H1 (cell line): ENCODE data around the gene CACNA2D3. TPM values are rescaled to one million over a fixed set of nuclear protein-coding genes. Genes with fewer than 3 reads are reported as not detected.

Experiments used
- CTCF ChIA-PET: fragments of 300-600 bp; sonication (Branson Sonifier 250); formaldehyde crosslinking; loops from one replicate; lab custom pipeline; 2021; ENCODE audit not compliant: partially characterized antibody; lab: Charles Lee
- POLR2A ChIA-PET: fragments of 300-600 bp; sonication (Branson Sonifier 250); formaldehyde crosslinking; loops from one replicate; lab custom pipeline; 2021; ENCODE audit warnings: inconsistent platforms; ENCODE audit not compliant: partially characterized antibody; lab: Charles Lee
- DNase-seq, 2 experiments: peaks; one replicate each; pipeline versions ENCODE4 v3.0.0 to v3.0.0-alpha.2; 2010 to 2022; ENCODE audit warnings: low spot score in 2 of 2, low read depth in 1 of 2, mixed read lengths in 1 of 2
- FAIRE-seq: peaks from 2 replicates; lab custom pipeline; 2011; peaks lifted over from hg19 to GRCh38; lab: Jason Lieb, UNC
- H2AFZ ChIP-seq: 2 replicates; pipeline ENCODE4 v1.8.1; 2012; ENCODE audit warnings: low read length, inconsistent platforms
- H2AK5ac ChIP-seq: 2 replicates; pipeline ENCODE4 v1.6.1; 2013; ENCODE audit warnings: low read depth, low read length
- H2BK120ac ChIP-seq: replicated peaks from 2 replicates; pipeline ENCODE3; 2013; ENCODE audit warnings: low read depth, low read length, inconsistent platforms
- H2BK12ac ChIP-seq: 2 replicates; pipeline ENCODE4 v1.6.1; 2013; ENCODE audit warnings: low read depth, low read length
- H2BK15ac ChIP-seq: 2 replicates; pipeline ENCODE4 v1.6.1; 2013; ENCODE audit warnings: low read length
- H2BK20ac ChIP-seq: 2 replicates; pipeline ENCODE4 v1.6.1; 2013; ENCODE audit warnings: low read length
- H2BK5ac ChIP-seq: 2 replicates; pipeline ENCODE4 v1.6.1; 2013; ENCODE audit warnings: low read depth, low read length
- H3K14ac ChIP-seq: 2 replicates; pipeline ENCODE4 v1.6.1; 2013; ENCODE audit warnings: inconsistent platforms; ENCODE audit not compliant: insufficient read length
- H3K18ac ChIP-seq: 2 replicates; pipeline ENCODE4 v1.6.1; 2013; ENCODE audit warnings: low read length; ENCODE audit errors: extremely low read depth
- H3K23ac ChIP-seq: 2 replicates; pipeline ENCODE4 v1.6.1; 2013; ENCODE audit warnings: inconsistent platforms; ENCODE audit not compliant: insufficient read length
- H3K23me2 ChIP-seq: 2 replicates; pipeline ENCODE4 v1.6.1; 2013; ENCODE audit warnings: low read depth, low read length
- H3K27ac ChIP-seq: 2 replicates; pipeline ENCODE4 v1.6.1; 2011; ENCODE audit warnings: low read depth, low read length, inconsistent platforms
- H3K27me3 ChIP-seq, 4 experiments: replicated peaks in 1 of 4; 1 replicate in 1 of 4; 2 replicates in 3 of 4; pipeline versions ENCODE4 v1.6.1 to v1.8.1; 2011 to 2013; ENCODE audit warnings: low read length in 3 of 4, mild to moderate bottlenecking in 3 of 4, inconsistent platforms in 2 of 4, mixed read lengths in 2 of 4, moderate library complexity in 1 of 4; ENCODE audit not compliant: control insufficient read depth in 3 of 4, insufficient read depth in 3 of 4; ENCODE audit errors: extremely low read depth in 1 of 4
- H3K36me3 ChIP-seq, 4 experiments: 2 replicates each; pipeline versions ENCODE4 v1.6.1 to v1.8.1; 2011 to 2013; ENCODE audit warnings: mild to moderate bottlenecking in 4 of 4, low read length in 3 of 4, moderate library complexity in 2 of 4, control low read depth in 1 of 4, inconsistent platforms in 1 of 4; ENCODE audit not compliant: insufficient read depth in 4 of 4, control insufficient read depth in 2 of 4
- H3K4ac ChIP-seq: replicated peaks from 2 replicates; pipeline ENCODE3; 2013; ENCODE audit warnings: low read length, low read depth, mixed read lengths, inconsistent platforms; ENCODE audit not compliant: insufficient read length
- H3K4me1 ChIP-seq, 4 experiments: replicated peaks in 1 of 4; 1 replicate in 1 of 4; 2 replicates in 3 of 4; pipeline versions ENCODE4 v1.6.1 to v1.8.1; 2011 to 2013; ENCODE audit warnings: low read length in 3 of 4, inconsistent platforms in 2 of 4, mixed read lengths in 1 of 4; ENCODE audit not compliant: insufficient read depth in 4 of 4, control insufficient read depth in 3 of 4
- H3K4me2 ChIP-seq, 2 experiments: 2 replicates each; pipeline versions ENCODE4 v1.6.1 to v1.8.1; 2011 to 2013; ENCODE audit warnings: low read depth in 2 of 2, low read length in 2 of 2, control low read depth in 1 of 2, inconsistent platforms in 1 of 2, mild to moderate bottlenecking in 1 of 2; ENCODE audit not compliant: insufficient read depth in 1 of 2
- H3K4me3 ChIP-seq, 4 experiments: fragments of 200-600, 300-600 bp in 1 of 4; sonication (generic), shearing (Covaris generic), sonication (Bioruptor Twin) in 1 of 4; 2 replicates each; pipeline versions ENCODE4 v1.5.1 to v1.8.1; 2011 to 2016; ENCODE audit warnings: low read length in 4 of 4, low read depth in 3 of 4, control low read depth in 2 of 4, inconsistent platforms in 2 of 4, mild to moderate bottlenecking in 2 of 4, mixed read lengths in 1 of 4, moderate library complexity in 1 of 4; ENCODE audit not compliant: insufficient read depth in 2 of 4; ENCODE audit errors: extremely low read depth in 1 of 4
- H3K56ac ChIP-seq: replicated peaks from 2 replicates; pipeline ENCODE3; 2013; ENCODE audit warnings: low read depth, mild to moderate bottlenecking, mixed read lengths, low read length, inconsistent platforms; ENCODE audit not compliant: insufficient read length
- H3K79me1 ChIP-seq: 2 replicates; pipeline ENCODE4 v1.6.1; 2013; ENCODE audit warnings: low read depth, low read length, control low read depth
- H3K79me2 ChIP-seq, 2 experiments: 2 replicates each; pipeline versions ENCODE4 v1.6.1 to v1.8.1; 2012 to 2013; ENCODE audit warnings: low read length in 2 of 2, mild to moderate bottlenecking in 2 of 2, inconsistent platforms in 1 of 2; ENCODE audit not compliant: insufficient read depth in 2 of 2, control insufficient read depth in 1 of 2
- H3K9ac ChIP-seq, 4 experiments: replicated peaks in 1 of 4; 1 replicate in 1 of 4; 2 replicates in 3 of 4; pipeline versions ENCODE4 v1.6.1 to v1.8.1; 2011 to 2013; ENCODE audit warnings: low read depth in 3 of 4, low read length in 3 of 4, control low read depth in 2 of 4, mild to moderate bottlenecking in 2 of 4, moderate library complexity in 2 of 4, inconsistent platforms in 1 of 4; ENCODE audit errors: extremely low read depth in 1 of 4
- H3K9me3 ChIP-seq, 2 experiments: 2 replicates each; pipeline versions ENCODE4 v1.6.1 to v1.8.1; 2012 to 2013; ENCODE audit warnings: mild to moderate bottlenecking in 2 of 2, moderate library complexity in 2 of 2, control low read depth in 1 of 2, inconsistent platforms in 1 of 2, low read depth in 1 of 2, low read length in 1 of 2, mixed read lengths in 1 of 2; ENCODE audit not compliant: insufficient read depth in 2 of 2
- H4K20me1 ChIP-seq, 2 experiments: replicated peaks in 1 of 2; 2 replicates each; pipeline versions ENCODE3 to v1.8.1; 2011 to 2013; ENCODE audit warnings: inconsistent platforms in 2 of 2, low read length in 2 of 2, mild to moderate bottlenecking in 1 of 2; ENCODE audit not compliant: insufficient read depth in 2 of 2, control insufficient read depth in 1 of 2
- H4K5ac ChIP-seq: 2 replicates; pipeline ENCODE4 v1.6.1; 2013; ENCODE audit warnings: low read length, low read depth, mixed read lengths, inconsistent platforms; ENCODE audit not compliant: insufficient read length
- H4K8ac ChIP-seq: 2 replicates; pipeline ENCODE4 v1.8.0; 2013; ENCODE audit warnings: mild to moderate bottlenecking, moderate library complexity, low read length, inconsistent platforms; ENCODE audit not compliant: insufficient read depth; ENCODE audit errors: extremely low read depth
- H4K91ac ChIP-seq: replicated peaks from 2 replicates; pipeline ENCODE3; 2013; ENCODE audit warnings: low read length, mixed read lengths, inconsistent platforms; ENCODE audit not compliant: insufficient read length
- SIN3A ChIP-seq, 2 experiments: IDR thresholded peaks in 1 of 2; conservative IDR thresholded peaks in 1 of 2; 2 replicates each; pipeline ENCODE4 v1.6.1; 2011 to 2012; ENCODE audit warnings: low read length in 2 of 2, improper control_type of control experiment in 1 of 2, low read depth in 1 of 2, mild to moderate bottlenecking in 1 of 2
- WGBS, 2 experiments: shearing (Covaris generic) in 1 of 2; methylation state at CpG; one replicate each; pipeline versions ENCODE4 v1.1.6 to v1.1.7; 2013 to 2015; ENCODE audit warnings: low lambda C conversion rate in 2 of 2, mixed read lengths in 2 of 2, inconsistent platforms in 1 of 2, low coverage in 1 of 2, missing lambda C conversion rate in 1 of 2; ENCODE audit not compliant: insufficient replicate concordance in 2 of 2, insufficient coverage in 1 of 2, insufficient read length in 1 of 2; ENCODE audit errors: extremely low coverage in 1 of 2, missing lambda C conversion rate in 1 of 2; 5-methylcytosine and 5-hydroxymethylcytosine counted together
- polyA plus RNA-seq, 7 experiments: library from polyadenylated mRNA; depleted of rRNA in 3 of 7; stranded (reverse) in 5 of 7; unstranded in 2 of 7; fragments of >200 nt in 5 of 7; fragments of 200-250 nt in 2 of 7; gene quantifications; 1 replicate in 5 of 7; 2 replicates in 1 of 7; 4 replicates in 1 of 7; pipeline versions ENCODE4 v1.2.1 to v1.2.3, GENCODE V29; 2011 to 2013; ENCODE audit warnings: missing spikeins in 2 of 7, mixed read lengths in 2 of 7
- total RNA-seq: library from RNA; stranded (reverse); fragmentation: NEBNext Ultra II Directional; extraction: Animal tissue kit (Norgen Biotek cat#: 25700); gene quantifications from 2 replicates; pipeline ENCODE4 v1.2.1, GENCODE V29; 2021

Gene CACNA2D3
- total and polyA plus RNA-seq, 2 of the 8 experiments (the other 6 are each of a cell fraction or from before 2014, with no cell fraction given), result 1.5 to 1.8 TPM

- Histone ChIP-seq H2BK20ac (no peak overlapping the region), H3K4ac (no peak overlapping the region), H3K27me3 (no peaks in the 10 kb centered on the region), H3K9ac (no peak overlapping the region), H2BK12ac (no peak overlapping the region), H3K36me3 (no peaks in the 10 kb centered on the region), H4K8ac (no peak overlapping the region), H3K4me3 (no peak overlapping the region), H3K23me2 (no peaks in the 10 kb centered on the region), H2BK15ac (no peak overlapping the region), H4K91ac (no peak overlapping the region), H3K23ac (no peak overlapping the region), H3K9me3 (no peaks in the 10 kb centered on the region), H3K56ac (no peak overlapping the region), H3K79me2 (no peaks in the 10 kb centered on the region), H3K4me2 (no peak overlapping the region), H3K4me1 (peaks cover 0 to 7% (median 2%) of the 10 kb centered on the region in 4 experiments; a peak in 3 of 7 replicates), H3K18ac (no peak overlapping the region), H3K14ac (no peak overlapping the region), H3K27ac (no peak overlapping the region), H2BK5ac (no peak overlapping the region), H2AK5ac (no peak overlapping the region), H2BK120ac (no peak overlapping the region), H2AFZ (0 out of 2 replicates have a peak overlapping the region, but pooled peaks have one; percentile 19), H4K20me1 (no peaks in the 10 kb centered on the region), H3K79me1 (no peaks in the 10 kb centered on the region), H4K5ac (no peak overlapping the region)
- no peak for TF ChIP-seq SIN3A (conservative IDR thresholded peaks at IDR 0.05 in 1 of 2, IDR thresholded peaks at IDR 0.05 in 1 of 2; ENCODE audit: low read depth in 1 of 2, low read length in 2 of 2)
- POLR2A ChIA-PET, result no interaction called here
- WGBS, 2 experiments, result 72% methylated on average over 4 of the region's 4 CpGs; no CpG with 5 or more reads in 1 of the 2 experiments
- FAIRE-seq (no peak), DNase-seq (no peak)
- CTCF ChIA-PET, result no interaction called here
These were observed 434.3 kb downstream of the CACNA2D3 start for GRCh38 chr3:54556630-54557029.
